A673 (cell line): ENCODE results near the gene CRIP1. TPM values are rescaled to one million over a fixed set of nuclear protein-coding genes. Genes with fewer than 3 reads are reported as not detected.

Experiments used
- BruUV-seq: library from RNA; stranded (reverse); fragments of 400-500 nt; replicated peaks from 2 replicates; lab custom pipeline; 2021; lab: Mats Ljungman, UMichigan
- CTCF ChIA-PET: fragments of 300-600 bp; sonication (Branson Sonifier 250); formaldehyde crosslinking; loops from one replicate; lab custom pipeline; 2022; ENCODE audit warnings: antibody characterized with exemption; lab: Charles Lee
- POLR2A ChIA-PET: fragments of 300-600 bp; sonication (Branson Sonifier 250); formaldehyde crosslinking; loops from one replicate; lab custom pipeline; 2022; ENCODE audit warnings: antibody characterized with exemption; ENCODE audit not compliant: low non-redundant PET; lab: Charles Lee
- DNase-seq: peaks from one replicate; pipeline ENCODE4 v3.0.0-alpha.2; 2015; ENCODE audit warnings: low spot score
- H3K27ac ChIP-seq: fragments of 200-600 bp; sonication (generic); 2 replicates; pipeline ENCODE4 v1.5.1; 2016; ENCODE audit warnings: mixed run types, low read depth, mild to moderate bottlenecking, mixed read lengths, antibody characterized with exemption, low read length; ENCODE audit not compliant: poor library complexity, severe bottlenecking
- H3K27me3 ChIP-seq: fragments of 200-600 bp; sonication (generic); replicated peaks from 2 replicates; pipeline ENCODE4 v1.6.1; 2017; ENCODE audit warnings: mixed run types, low read depth, mild to moderate bottlenecking, mixed read lengths, antibody characterized with exemption, low read length; ENCODE audit not compliant: insufficient read depth, poor library complexity
- H3K36me3 ChIP-seq: fragments of 200-600 bp; sonication (generic); 2 replicates; pipeline ENCODE4 v1.6.1; 2016; ENCODE audit warnings: mixed run types, mild to moderate bottlenecking, mixed read lengths, antibody characterized with exemption, low read length; ENCODE audit not compliant: insufficient read depth, poor library complexity, severe bottlenecking
- H3K4me1 ChIP-seq: fragments of 200-600 bp; sonication (generic); 2 replicates; pipeline ENCODE4 v1.6.1; 2017; ENCODE audit warnings: mixed run types, mild to moderate bottlenecking, mixed read lengths, antibody characterized with exemption, low read length; ENCODE audit not compliant: insufficient read depth, poor library complexity, severe bottlenecking
- H3K4me3 ChIP-seq: fragments of 200-600 bp; sonication (generic); 2 replicates; pipeline ENCODE4 v1.5.1; 2016; ENCODE audit warnings: low read depth, mixed run types, mild to moderate bottlenecking, mixed read lengths, low read length; ENCODE audit not compliant: poor library complexity, severe bottlenecking
- H3K9me3 ChIP-seq: fragments of 200-600 bp; sonication (generic); 2 replicates; pipeline ENCODE4 v1.6.1; 2016; ENCODE audit warnings: mixed run types, low read depth, mild to moderate bottlenecking, mixed read lengths, antibody characterized with exemption, low read length; ENCODE audit not compliant: poor library complexity, severe bottlenecking
- CTCF ChIP-seq: fragments of 300-800, 200-600 bp; sonication (generic); conservative IDR thresholded peaks from 2 replicates; pipeline ENCODE4 v1.5.1; 2017; ENCODE audit warnings: low read depth, mild to moderate bottlenecking, antibody characterized with exemption, low read length, moderate library complexity, mixed read lengths
- EZH2 ChIP-seq: fragments of 200-600 bp; sonication (generic); IDR thresholded peaks from 2 replicates; pipeline ENCODE4 v1.6.1; 2017; ENCODE audit warnings: borderline replicate concordance, low read depth, mild to moderate bottlenecking, mixed read lengths, antibody characterized with exemption, low read length; ENCODE audit not compliant: poor library complexity, severe bottlenecking
- intact Hi-C: fragments of 100-400 bp; cut with micrococcal nuclease; formaldehyde crosslinking; loops from one replicate; pipeline ENCODE4 v1.10.0; 2022; ENCODE audit not compliant: unreplicated experiment
- total RNA-seq: library from RNA; stranded (reverse); gene quantifications from 2 replicates; pipeline ENCODE4 v1.2.3, GENCODE V29; 2021

Gene CRIP1
- total RNA-seq, 1 experiment from 2014 or later: 47.7 TPM

GRCh38 chr14:105444859-105445258 is 41.8 kb upstream of the CRIP1 start:
- DNase-seq: no peak
- H3K4me3 ChIP-seq: no peak overlapping the region
- no peaks in the 10 kb centered on the region for H3K9me3 ChIP-seq
- no peaks in the 10 kb centered on the region for H3K27me3 ChIP-seq
- TF ChIP-seq CTCF: no peak
- no peak for TF ChIP-seq EZH2
- intact Hi-C loops: no loop called here
- POLR2A ChIA-PET: no interaction called here
- peaks cover 49% of the 10 kb centered on the region for H3K36me3 ChIP-seq
- H3K27ac ChIP-seq: no peak overlapping the region
- no TSS peak for BruUV-seq
- CTCF ChIA-PET: no interaction called here
- H3K4me1 ChIP-seq: peaks cover 7% of the 10 kb centered on the region

GRCh38 chr14:105445290-105445689 is 41.4 kb upstream of the CRIP1 start:
- Histone ChIP-seq H3K4me1 (peaks cover 4% of the 10 kb centered on the region), H3K27me3 (no peaks in the 10 kb centered on the region), H3K4me3 (no peak overlapping the region), H3K27ac (no peak overlapping the region), H3K36me3 (peaks cover 50% of the 10 kb centered on the region), H3K9me3 (no peaks in the 10 kb centered on the region)
- CTCF ChIA-PET: no interaction called here
- TF ChIP-seq CTCF (no peak), EZH2 (no peak)
- POLR2A ChIA-PET: no interaction called here
- no peak for DNase-seq
- no TSS peak for BruUV-seq
- intact Hi-C loops: no loop called here

GRCh38 chr14:105445901-105446845 is 40.5 kb upstream of the CRIP1 start:
- Histone ChIP-seq H3K27ac (no peak overlapping the region), H3K9me3 (no peaks in the 10 kb centered on the region), H3K36me3 (peaks cover 52% of the 10 kb centered on the region), H3K4me1 (peaks cover 4% of the 10 kb centered on the region), H3K4me3 (no peak overlapping the region), H3K27me3 (no peaks in the 10 kb centered on the region)
- ChIA-PET CTCF (no interaction called here), POLR2A (no interaction called here)
- no peak for TF ChIP-seq EZH2
- TF ChIP-seq CTCF: no peak
- no TSS peak for BruUV-seq
- intact Hi-C loops: no loop called here
- no peak for DNase-seq
